ENCODE results near the gene LYPD3.
"Not testable (repeated sequence)": the region's sequence is repeated elsewhere in the genome, so short reads cannot be mapped to it uniquely, and the experiment has no call there.

Gene LYPD3

GRCh38 chr19:43465468-43466120 lies at the start of gene LYPD3:
Gene LYPD3, minus strand, starts transcription at chr19:43465608. Its CDS starts 37 bp downstream, at chr19:43465571.
- no peak for DNase-seq

GRCh38 chr19:43512399-43512798 lies 47.0 kb upstream of the LYPD3 start:
- DNase-seq, result not testable (repeated sequence)

- DNase-seq, result no peak
These were observed 45.9 kb upstream of the LYPD3 start for GRCh38 chr19:43511324-43511723.

- no peak for DNase-seq
These were observed 45.3 kb upstream of the LYPD3 start for GRCh38 chr19:43510713-43511112.

- DNase-seq, result no peak
These were observed 42.5 kb upstream of the LYPD3 start for GRCh38 chr19:43507880-43508279.

GRCh38 chr19:43506629-43507028 lies 41.2 kb upstream of the LYPD3 start:
- no peak for DNase-seq

GRCh38 chr19:43505941-43506340 lies 40.5 kb upstream of the LYPD3 start:
- no peak for DNase-seq

GRCh38 chr19:43505186-43505456 lies 39.7 kb upstream of the LYPD3 start:
- no peak for DNase-seq

GRCh38 chr19:43504426-43505185 lies 39.2 kb upstream of the LYPD3 start, which contains the start of gene PHLDB3:
Gene PHLDB3, minus strand, starts transcription at chr19:43504746. Its CDS starts 628 bp downstream, at chr19:43504118.
- DNase-seq, result peak in 1 of 2 donors; percentile 53

- DNase-seq, result peak; percentile 99 to 100
These were observed 38.4 kb upstream of the LYPD3 start for GRCh38 chr19:43503501-43504425.

- DNase-seq, result no peak
These were observed 37.1 kb upstream of the LYPD3 start for GRCh38 chr19:43502419-43502976.

GRCh38 chr19:43501661-43502418 lies 36.4 kb upstream of the LYPD3 start:
- DNase-seq, result no peak

- no peak for DNase-seq
These were observed 33.6 kb upstream of the LYPD3 start for GRCh38 chr19:43499042-43499441.

GRCh38 chr19:43498233-43498842 lies 32.9 kb upstream of the LYPD3 start:
- no peak for DNase-seq

- no peak for DNase-seq
These were observed 31.6 kb upstream of the LYPD3 start for GRCh38 chr19:43496960-43497359.

- no peak for DNase-seq
These were observed 29.7 kb upstream of the LYPD3 start for GRCh38 chr19:43495082-43495481.

GRCh38 chr19:43490759-43491158 lies 25.4 kb upstream of the LYPD3 start:
- DNase-seq, result no peak

GRCh38 chr19:43489979-43490599 lies 24.7 kb upstream of the LYPD3 start:
- no peak for DNase-seq

GRCh38 chr19:43489310-43489709 lies 23.9 kb upstream of the LYPD3 start:
- no peak for DNase-seq

GRCh38 chr19:43488179-43488578 lies 22.8 kb upstream of the LYPD3 start:
- DNase-seq, result no peak

- DNase-seq, result no peak
These were observed 21.0 kb upstream of the LYPD3 start for GRCh38 chr19:43486412-43486811.
